A549 (cell line): ENCODE data around the gene KRTAP20-3. TPM values are rescaled to one million over a fixed set of nuclear protein-coding genes. Genes with fewer than 3 reads are reported as not detected.

Source experiments
- ATAC-seq, 2 experiments: fragments of 200-7000 bp in 1 of 2; fragments of >200 bp in 1 of 2; cut with Nextera tagmentation in 1 of 2; cut with Tn5 transposase in 1 of 2; 3 replicates each; pipeline versions ENCODE4 v1.8.0 to v1.9.1; 2018 to 2020; ENCODE audit warnings: mild to moderate bottlenecking in 1 of 2, moderate library complexity in 1 of 2
- CTCF ChIA-PET: fragments of 300-600 bp; sonication (Branson Sonifier 250); formaldehyde crosslinking; extraction: SDS; loops from one replicate; lab custom pipeline; 2021; ENCODE audit warnings: antibody characterized with exemption, inconsistent platforms; lab: Yijun Ruan, JAX
- POLR2A ChIA-PET: fragments of 350-600 bp; formaldehyde crosslinking; extraction: SDS; loops from one replicate; lab custom pipeline; 2021; ENCODE audit warnings: antibody characterized with exemption, inconsistent platforms; lab: Yijun Ruan, JAX
- DNase-seq, 2 experiments: peaks; one replicate each; pipeline versions ENCODE4 v3.0.0 to v3.0.0-alpha.2; 2011 to 2016; ENCODE audit warnings: low read depth in 1 of 2, low spot score in 1 of 2
- FAIRE-seq: peaks from 2 replicates; lab custom pipeline; 2011; peaks lifted over from hg19 to GRCh38; lab: Jason Lieb, UNC
- H3K27ac ChIP-seq, 2 experiments: fragments of >200 bp; sonication (Bioruptor Twin); formaldehyde crosslinking; 3 replicates each; pipeline ENCODE4 v1.5.1; 2016 to 2017
- H3K4me1 ChIP-seq: fragments of >200 bp; sonication (Bioruptor Twin); formaldehyde crosslinking; 3 replicates; pipeline ENCODE4 v1.6.1; 2016
- H3K4me2 ChIP-seq: fragments of >200 bp; sonication (Bioruptor Twin); formaldehyde crosslinking; 3 replicates; pipeline ENCODE4 v1.6.1; 2016
- H3K4me3 ChIP-seq: fragments of >200 bp; sonication (Bioruptor Twin); formaldehyde crosslinking; 3 replicates; pipeline ENCODE4 v1.5.1; 2016
- H3K9me3 ChIP-seq: fragments of >200 bp; sonication (Bioruptor Twin); formaldehyde crosslinking; 3 replicates; pipeline ENCODE4 v1.6.1; 2016
- BHLHE40 ChIP-seq: IDR thresholded peaks from 2 replicates; pipeline ENCODE4 v1.6.1; 2012; ENCODE audit warnings: low read depth, low read length, inconsistent platforms
- CEBPB ChIP-seq, 2 experiments: fragments of >200 bp in 1 of 2; sonication (Bioruptor Twin) in 1 of 2; formaldehyde crosslinking in 1 of 2; IDR thresholded peaks; 2 replicates each; pipeline ENCODE4 v1.6.1; 2012 to 2016
- CHD4 ChIP-seq: fragments of 200-600 bp; sonication (generic); IDR thresholded peaks from 2 replicates; pipeline ENCODE4 v1.6.1; 2016; ENCODE audit warnings: antibody characterized with exemption, mild to moderate bottlenecking, borderline replicate concordance
- FOSB ChIP-seq: fragments of 250-450 bp; sonication (Bioruptor Pico); IDR thresholded peaks from 2 replicates; pipeline ENCODE4 v1.5.0; 2020; ENCODE audit warnings: mild to moderate bottlenecking, moderate library complexity
- FOSL2 ChIP-seq, 2 experiments: fragments of 450-650 bp in 1 of 2; fragments of >200 bp in 1 of 2; sonication (Bioruptor Twin) in 1 of 2; formaldehyde crosslinking; IDR thresholded peaks; 2 replicates each; pipeline versions ENCODE4 v1.5.0 to v1.6.1; 2016 to 2020; ENCODE audit warnings: mild to moderate bottlenecking in 1 of 2, moderate library complexity in 1 of 2
- HOXB13 ChIP-seq: fragments of 250-450 bp; sonication (Bioruptor Pico); IDR thresholded peaks from 2 replicates; pipeline ENCODE4 v1.5.0; 2020; ENCODE audit warnings: low read depth, mild to moderate bottlenecking, moderate library complexity
- KDM1A ChIP-seq: fragments of 200-600 bp; sonication (generic); IDR thresholded peaks from 2 replicates; pipeline ENCODE4 v1.6.1; 2016; ENCODE audit warnings: low read depth, mild to moderate bottlenecking
- NPAS2 ChIP-seq: fragments of 250-450 bp; sonication (Bioruptor Pico); IDR thresholded peaks from 2 replicates; pipeline ENCODE4 v1.8.0; 2022; ENCODE audit warnings: mild to moderate bottlenecking, moderate library complexity, borderline replicate concordance
- POLR2A ChIP-seq: IDR thresholded peaks from 2 replicates; pipeline ENCODE4 v1.6.1; 2012; ENCODE audit warnings: mild to moderate bottlenecking, low read length
- POLR2AphosphoS2 ChIP-seq: conservative IDR thresholded peaks from 2 replicates; pipeline ENCODE4 v1.6.1; 2012; ENCODE audit warnings: low read length, improper control_type of control experiment, inconsistent platforms
- RAD21 ChIP-seq, 2 experiments: fragments of >200 bp in 1 of 2; sonication (Bioruptor Twin) in 1 of 2; formaldehyde crosslinking in 1 of 2; IDR thresholded peaks in 1 of 2; conservative IDR thresholded peaks in 1 of 2; 2 replicates in 1 of 2; 3 replicates in 1 of 2; pipeline ENCODE4 v1.6.1; 2012 to 2018; ENCODE audit warnings: inconsistent platforms in 1 of 2
- RARB ChIP-seq: fragments of 250-450 bp; sonication (Bioruptor Pico); IDR thresholded peaks from 2 replicates; pipeline ENCODE4 v1.8.0; 2021; ENCODE audit warnings: mild to moderate bottlenecking, moderate library complexity
- RCOR1 ChIP-seq: fragments of 150-350 bp; IDR thresholded peaks from 2 replicates; pipeline ENCODE4 v1.6.1; 2014; ENCODE audit warnings: antibody characterized with exemption, low read length, low read depth
- TFCP2L1 ChIP-seq: fragments of 250-450 bp; sonication (Bioruptor Pico); IDR thresholded peaks from 2 replicates; pipeline ENCODE4 v1.5.0; 2021; ENCODE audit warnings: mild to moderate bottlenecking
- TP53 ChIP-seq: fragments of 250-450 bp; sonication (Bioruptor Pico); IDR thresholded peaks from 2 replicates; pipeline ENCODE4 v1.5.0; 2021; ENCODE audit warnings: mild to moderate bottlenecking, moderate library complexity
- ZC3H11A ChIP-seq: fragments of 450-650 bp; IDR thresholded peaks from 2 replicates; pipeline ENCODE4 v1.6.1; 2014; ENCODE audit warnings: antibody characterized with exemption, mild to moderate bottlenecking
- ZFP36 ChIP-seq: fragments of 450-650 bp; IDR thresholded peaks from 2 replicates; pipeline ENCODE4 v1.6.1; 2014; ENCODE audit warnings: borderline replicate concordance; ENCODE audit not compliant: partially characterized antibody
- ZSCAN20 ChIP-seq: fragments of 250-450 bp; sonication (Bioruptor Pico); IDR thresholded peaks from 2 replicates; pipeline ENCODE4 v1.8.0; 2022; ENCODE audit warnings: mild to moderate bottlenecking, moderate library complexity
- WGBS: methylation state at CpG from one replicate; pipeline ENCODE4 v1.1.6; 2017; ENCODE audit errors: missing lambda C conversion rate; 5-methylcytosine and 5-hydroxymethylcytosine counted together
- polyA plus RNA-seq, 4 experiments: library from polyadenylated mRNA; depleted of rRNA in 3 of 4; stranded (reverse); fragments of >200 nt; fragmentation: RNase III in 1 of 4; extraction: RNeasy Plus Mini Kit Qiagen cat#74134 plus additional on column Dnase treatment in 1 of 4; gene quantifications; 2 replicates in 3 of 4; 3 replicates in 1 of 4; pipeline ENCODE4 v1.2.3, GENCODE V29; 2011 to 2017
- TF ChIP-seq, protein P1 (sequence below): fragments of >200 bp; sonication (Bioruptor Twin); formaldehyde crosslinking; IDR thresholded peaks from 3 replicates; pipeline ENCODE4 v1.5.1; 2016
- TF ChIP-seq, protein P2 (sequence below): IDR thresholded peaks from 2 replicates; pipeline ENCODE4 v1.6.1; 2012
- TF ChIP-seq, protein P3 (sequence below): fragments of 200-600 bp; sonication (generic); IDR thresholded peaks from 2 replicates; pipeline ENCODE4 v1.6.1; 2016; ENCODE audit warnings: antibody characterized with exemption, mild to moderate bottlenecking, moderate library complexity
- TF ChIP-seq, protein P4 (sequence below): fragments of 250-450 bp; sonication (Bioruptor Pico); IDR thresholded peaks from 2 replicates; pipeline ENCODE4 v1.5.0; 2021; ENCODE audit warnings: mild to moderate bottlenecking, moderate library complexity, borderline replicate concordance
- TF ChIP-seq, protein P5 (sequence below): IDR thresholded peaks from 2 replicates; pipeline ENCODE4 v1.6.1; 2012; ENCODE audit warnings: low read depth, borderline replicate concordance

The KRTAP20-3 gene
- polyA plus RNA-seq, 2 of the 4 experiments (the other 2 are of a cell fraction) = not detected

DNA sequence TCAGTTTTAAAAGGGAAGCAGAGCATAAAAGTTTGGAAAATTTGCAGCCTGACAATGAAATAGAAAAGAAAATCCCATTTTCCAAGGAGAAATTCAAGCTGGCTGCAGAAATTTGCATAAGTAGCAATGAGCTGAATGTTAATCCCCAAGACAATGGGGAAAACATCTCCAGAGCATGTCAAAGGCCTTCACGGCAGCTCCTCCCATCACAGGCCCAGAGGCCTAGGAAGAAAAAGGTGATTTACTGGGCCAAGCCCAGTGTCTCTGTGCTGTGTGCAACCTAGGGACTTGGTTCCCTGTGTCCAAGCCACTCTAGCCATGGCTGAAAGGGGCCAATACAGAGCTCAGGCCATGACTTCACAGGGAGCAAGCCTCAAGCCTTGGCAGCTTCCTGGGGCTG lies 26.1 kb downstream of the KRTAP20-3 start:
- ATAC-seq (no peak), FAIRE-seq (no peak), DNase-seq (no peak)
- 0% methylated on average over 1 of the region's 1 CpG for WGBS
- CTCF ChIA-PET = no interaction called here
- Histone ChIP-seq H3K4me2 (no peak overlapping the region), H3K4me3 (no peak overlapping the region), H3K9me3 (no peaks in the 10 kb centered on the region), H3K4me1 (no peaks in the 10 kb centered on the region), H3K27ac (no peak overlapping the region)
- POLR2A ChIA-PET = no interaction called here
- TF ChIP-seq KDM1A = no peak
- no peak for TF ChIP-seq NPAS2 (CRISPR knock-in tag)
- TF ChIP-seq, protein P1, sequence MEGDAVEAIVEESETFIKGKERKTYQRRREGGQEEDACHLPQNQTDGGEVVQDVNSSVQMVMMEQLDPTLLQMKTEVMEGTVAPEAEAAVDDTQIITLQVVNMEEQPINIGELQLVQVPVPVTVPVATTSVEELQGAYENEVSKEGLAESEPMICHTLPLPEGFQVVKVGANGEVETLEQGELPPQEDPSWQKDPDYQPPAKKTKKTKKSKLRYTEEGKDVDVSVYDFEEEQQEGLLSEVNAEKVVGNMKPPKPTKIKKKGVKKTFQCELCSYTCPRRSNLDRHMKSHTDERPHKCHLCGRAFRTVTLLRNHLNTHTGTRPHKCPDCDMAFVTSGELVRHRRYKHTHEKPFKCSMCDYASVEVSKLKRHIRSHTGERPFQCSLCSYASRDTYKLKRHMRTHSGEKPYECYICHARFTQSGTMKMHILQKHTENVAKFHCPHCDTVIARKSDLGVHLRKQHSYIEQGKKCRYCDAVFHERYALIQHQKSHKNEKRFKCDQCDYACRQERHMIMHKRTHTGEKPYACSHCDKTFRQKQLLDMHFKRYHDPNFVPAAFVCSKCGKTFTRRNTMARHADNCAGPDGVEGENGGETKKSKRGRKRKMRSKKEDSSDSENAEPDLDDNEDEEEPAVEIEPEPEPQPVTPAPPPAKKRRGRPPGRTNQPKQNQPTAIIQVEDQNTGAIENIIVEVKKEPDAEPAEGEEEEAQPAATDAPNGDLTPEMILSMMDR = no peak
- no peak for TF ChIP-seq RAD21 (conservative IDR thresholded peaks at IDR 0.05 in 1 of 2, IDR thresholded peaks at IDR 0.05 in 1 of 2)
- TF ChIP-seq, protein P2, sequence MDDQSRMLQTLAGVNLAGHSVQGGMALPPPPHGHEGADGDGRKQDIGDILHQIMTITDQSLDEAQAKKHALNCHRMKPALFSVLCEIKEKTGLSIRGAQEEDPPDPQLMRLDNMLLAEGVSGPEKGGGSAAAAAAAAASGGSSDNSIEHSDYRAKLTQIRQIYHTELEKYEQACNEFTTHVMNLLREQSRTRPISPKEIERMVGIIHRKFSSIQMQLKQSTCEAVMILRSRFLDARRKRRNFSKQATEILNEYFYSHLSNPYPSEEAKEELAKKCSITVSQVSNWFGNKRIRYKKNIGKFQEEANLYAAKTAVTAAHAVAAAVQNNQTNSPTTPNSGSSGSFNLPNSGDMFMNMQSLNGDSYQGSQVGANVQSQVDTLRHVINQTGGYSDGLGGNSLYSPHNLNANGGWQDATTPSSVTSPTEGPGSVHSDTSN = no peak
- no peak for TF ChIP-seq CHD4
- TF ChIP-seq ZC3H11A = no peak
- TF ChIP-seq FOSB (CRISPR knock-in tag) = no peak
- TF ChIP-seq RCOR1 = no peak
- TF ChIP-seq ZFP36 = no peak
- no peak for TF ChIP-seq TFCP2L1
- TF ChIP-seq CEBPB (IDR thresholded peaks at IDR 0.05) = no peak
- no peak for TF ChIP-seq ZSCAN20 (CRISPR knock-in tag)
- no peak for TF ChIP-seq BHLHE40

DNA sequence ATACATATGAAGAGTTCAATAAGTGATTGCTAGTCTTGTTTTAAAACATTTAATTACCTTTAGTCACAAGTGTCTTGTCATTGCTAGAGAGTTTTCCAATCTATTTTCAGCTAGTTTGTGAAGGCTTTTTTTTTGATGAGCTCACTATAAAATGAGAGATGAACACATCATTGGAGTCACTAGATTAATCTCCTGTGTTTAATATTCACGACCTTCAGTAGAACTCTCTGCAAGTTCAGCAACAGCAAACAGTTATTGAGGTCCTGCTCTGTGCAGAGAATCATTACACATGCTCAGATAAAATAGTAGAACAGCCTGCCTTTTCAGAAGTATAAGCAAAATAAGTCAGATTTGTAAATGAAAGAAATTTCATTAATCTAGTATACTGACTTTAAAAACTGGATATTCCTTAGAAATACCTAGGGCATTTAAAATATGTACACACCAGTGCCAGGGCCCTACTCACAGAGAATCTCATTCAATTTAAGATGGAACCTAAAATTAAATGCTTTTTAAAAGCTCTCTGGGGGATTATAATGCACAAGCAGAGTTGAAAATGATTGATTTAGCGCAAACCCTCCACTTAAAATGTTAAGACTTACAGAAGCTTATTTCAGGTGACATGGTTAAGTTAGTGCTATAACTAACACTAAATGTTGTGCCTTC lies 30.5 kb downstream of the KRTAP20-3 start:
- no peaks in the 10 kb centered on the region for H3K4me1 ChIP-seq
- no peak overlapping the region for H3K4me3 ChIP-seq
- TF ChIP-seq RCOR1 (no peak), TP53 (CRISPR knock-in tag) (no peak), HOXB13 (no peak), RARB (CRISPR knock-in tag) (no peak), POLR2A (no peak), KDM1A (no peak), NPAS2 (CRISPR knock-in tag) (no peak), FOSL2 (IDR thresholded peaks at IDR 0.05) (no peak), FOSL2 (CRISPR knock-in tag; IDR thresholded peaks at IDR 0.05) (no peak), RAD21 (conservative IDR thresholded peaks at IDR 0.05 in 1 of 2, IDR thresholded peaks at IDR 0.05 in 1 of 2) (no peak), POLR2AphosphoS2 (no peak), CEBPB (IDR thresholded peaks at IDR 0.05) (no peak)
- TF ChIP-seq, protein P3, sequence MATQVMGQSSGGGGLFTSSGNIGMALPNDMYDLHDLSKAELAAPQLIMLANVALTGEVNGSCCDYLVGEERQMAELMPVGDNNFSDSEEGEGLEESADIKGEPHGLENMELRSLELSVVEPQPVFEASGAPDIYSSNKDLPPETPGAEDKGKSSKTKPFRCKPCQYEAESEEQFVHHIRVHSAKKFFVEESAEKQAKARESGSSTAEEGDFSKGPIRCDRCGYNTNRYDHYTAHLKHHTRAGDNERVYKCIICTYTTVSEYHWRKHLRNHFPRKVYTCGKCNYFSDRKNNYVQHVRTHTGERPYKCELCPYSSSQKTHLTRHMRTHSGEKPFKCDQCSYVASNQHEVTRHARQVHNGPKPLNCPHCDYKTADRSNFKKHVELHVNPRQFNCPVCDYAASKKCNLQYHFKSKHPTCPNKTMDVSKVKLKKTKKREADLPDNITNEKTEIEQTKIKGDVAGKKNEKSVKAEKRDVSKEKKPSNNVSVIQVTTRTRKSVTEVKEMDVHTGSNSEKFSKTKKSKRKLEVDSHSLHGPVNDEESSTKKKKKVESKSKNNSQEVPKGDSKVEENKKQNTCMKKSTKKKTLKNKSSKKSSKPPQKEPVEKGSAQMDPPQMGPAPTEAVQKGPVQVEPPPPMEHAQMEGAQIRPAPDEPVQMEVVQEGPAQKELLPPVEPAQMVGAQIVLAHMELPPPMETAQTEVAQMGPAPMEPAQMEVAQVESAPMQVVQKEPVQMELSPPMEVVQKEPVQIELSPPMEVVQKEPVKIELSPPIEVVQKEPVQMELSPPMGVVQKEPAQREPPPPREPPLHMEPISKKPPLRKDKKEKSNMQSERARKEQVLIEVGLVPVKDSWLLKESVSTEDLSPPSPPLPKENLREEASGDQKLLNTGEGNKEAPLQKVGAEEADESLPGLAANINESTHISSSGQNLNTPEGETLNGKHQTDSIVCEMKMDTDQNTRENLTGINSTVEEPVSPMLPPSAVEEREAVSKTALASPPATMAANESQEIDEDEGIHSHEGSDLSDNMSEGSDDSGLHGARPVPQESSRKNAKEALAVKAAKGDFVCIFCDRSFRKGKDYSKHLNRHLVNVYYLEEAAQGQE = no peak
- TF ChIP-seq, protein P4, sequence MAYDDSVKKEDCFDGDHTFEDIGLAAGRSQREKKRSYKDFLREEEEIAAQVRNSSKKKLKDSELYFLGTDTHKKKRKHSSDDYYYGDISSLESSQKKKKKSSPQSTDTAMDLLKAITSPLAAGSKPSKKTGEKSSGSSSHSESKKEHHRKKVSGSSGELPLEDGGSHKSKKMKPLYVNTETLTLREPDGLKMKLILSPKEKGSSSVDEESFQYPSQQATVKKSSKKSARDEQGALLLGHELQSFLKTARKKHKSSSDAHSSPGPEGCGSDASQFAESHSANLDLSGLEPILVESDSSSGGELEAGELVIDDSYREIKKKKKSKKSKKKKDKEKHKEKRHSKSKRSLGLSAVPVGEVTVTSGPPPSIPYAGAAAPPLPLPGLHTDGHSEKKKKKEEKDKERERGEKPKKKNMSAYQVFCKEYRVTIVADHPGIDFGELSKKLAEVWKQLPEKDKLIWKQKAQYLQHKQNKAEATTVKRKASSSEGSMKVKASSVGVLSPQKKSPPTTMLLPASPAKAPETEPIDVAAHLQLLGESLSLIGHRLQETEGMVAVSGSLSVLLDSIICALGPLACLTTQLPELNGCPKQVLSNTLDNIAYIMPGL (CRISPR knock-in tag) = no peak
- TF ChIP-seq, protein P1 = no peak
- TF ChIP-seq, protein P5, sequence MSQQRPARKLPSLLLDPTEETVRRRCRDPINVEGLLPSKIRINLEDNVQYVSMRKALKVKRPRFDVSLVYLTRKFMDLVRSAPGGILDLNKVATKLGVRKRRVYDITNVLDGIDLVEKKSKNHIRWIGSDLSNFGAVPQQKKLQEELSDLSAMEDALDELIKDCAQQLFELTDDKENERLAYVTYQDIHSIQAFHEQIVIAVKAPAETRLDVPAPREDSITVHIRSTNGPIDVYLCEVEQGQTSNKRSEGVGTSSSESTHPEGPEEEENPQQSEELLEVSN = no peak
- ChIA-PET POLR2A (no interaction called here), CTCF (no interaction called here)
- DNase-seq (no peak), FAIRE-seq (no peak), ATAC-seq (no peak)
- WGBS = 2% methylated on average over 2 of the region's 2 CpGs
- no peak overlapping the region for H3K4me2 ChIP-seq
- H3K27ac ChIP-seq = no peak overlapping the region
- no peaks in the 10 kb centered on the region for H3K9me3 ChIP-seq
